HL-60/S4 (cell line): ENCODE results near the gene SLC66A2.
"Not testable (repeated sequence)": the region's sequence is repeated elsewhere in the genome, so short reads cannot be mapped to it uniquely, and the experiment has no call there.

Source experiments
- in situ Hi-C: fragments of 300-500 bp; cut with MboI; formaldehyde crosslinking; loops from 2 replicates; pipeline ENCODE4 v1.14.3; 2022; ENCODE audit warnings: low sequenced_read_pairs

SLC66A2 gene

DNA sequence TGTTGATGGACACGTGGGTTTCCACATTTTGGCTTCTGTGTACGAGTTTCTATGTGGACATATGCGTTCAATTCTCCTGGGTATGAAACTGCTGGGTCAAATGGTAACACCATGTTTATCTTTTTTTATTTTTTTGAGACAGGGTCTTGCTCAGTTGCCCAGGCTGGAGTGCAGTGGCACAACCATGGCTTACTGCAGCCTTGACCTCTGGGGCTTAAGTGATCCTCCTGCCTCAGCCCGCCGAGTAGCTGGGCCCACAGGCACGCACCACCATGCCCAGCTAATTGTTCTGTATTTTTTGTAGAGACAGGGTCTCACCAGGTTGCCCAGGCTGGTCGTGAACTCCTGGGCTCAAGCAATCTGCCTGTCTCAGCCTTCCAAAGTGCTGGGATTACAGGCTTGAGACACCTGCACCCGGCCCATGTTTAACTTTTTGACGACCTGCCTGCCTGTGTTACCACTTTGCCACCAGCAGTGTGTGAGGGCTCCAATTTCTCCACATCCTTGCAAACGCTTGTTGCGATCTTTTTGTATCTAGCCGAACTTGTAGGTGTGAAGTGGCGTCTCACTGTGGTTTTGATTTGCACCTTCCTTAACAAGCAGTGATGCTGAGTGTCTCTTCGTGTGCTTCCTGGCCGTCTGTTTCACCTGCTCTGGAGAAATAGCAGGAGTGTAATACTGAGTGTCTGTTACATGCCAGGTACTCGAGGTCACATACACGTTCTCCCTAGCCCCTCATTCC is 19.9 kb upstream of the SLC66A2 start:
- in situ Hi-C loops = no loop called here

DNA sequence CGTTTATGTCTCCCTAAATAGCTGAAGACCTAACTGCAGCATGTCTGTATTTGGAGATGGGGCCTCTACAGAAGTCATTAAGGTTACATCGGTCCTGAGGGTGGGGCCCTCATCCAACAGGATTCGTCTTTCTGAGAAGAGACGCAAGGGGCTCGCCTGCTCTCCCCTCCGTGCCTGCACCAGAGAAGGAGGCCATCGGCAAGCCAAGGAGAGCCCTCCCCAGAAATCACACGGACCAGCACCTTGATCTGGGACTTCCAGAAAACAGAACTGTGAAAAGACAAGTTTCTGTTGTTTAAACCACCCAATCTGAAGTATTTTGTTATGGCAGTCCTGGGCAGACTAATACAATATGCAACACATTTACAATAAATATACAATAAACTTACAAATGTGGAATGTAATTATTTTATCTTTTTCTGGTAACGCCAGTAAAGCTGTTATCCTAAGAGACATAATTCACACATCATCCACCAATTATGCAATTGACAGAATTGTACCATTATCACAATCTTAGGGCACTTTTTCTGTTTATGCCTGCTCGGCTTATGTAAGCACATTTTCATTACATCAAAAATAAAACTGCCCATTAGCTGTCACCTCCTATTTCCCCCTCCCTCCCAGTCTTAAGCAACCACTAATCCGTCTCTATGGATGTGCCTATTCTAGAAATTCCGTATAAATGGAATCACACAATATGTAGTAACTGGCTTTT is 19.1 kb upstream of the SLC66A2 start:
- in situ Hi-C loops = no loop called here

- in situ Hi-C loops = no loop called here
Observed at GRCh38 chr18:79965119-79965902, 13.9 kb upstream of the SLC66A2 start.

DNA sequence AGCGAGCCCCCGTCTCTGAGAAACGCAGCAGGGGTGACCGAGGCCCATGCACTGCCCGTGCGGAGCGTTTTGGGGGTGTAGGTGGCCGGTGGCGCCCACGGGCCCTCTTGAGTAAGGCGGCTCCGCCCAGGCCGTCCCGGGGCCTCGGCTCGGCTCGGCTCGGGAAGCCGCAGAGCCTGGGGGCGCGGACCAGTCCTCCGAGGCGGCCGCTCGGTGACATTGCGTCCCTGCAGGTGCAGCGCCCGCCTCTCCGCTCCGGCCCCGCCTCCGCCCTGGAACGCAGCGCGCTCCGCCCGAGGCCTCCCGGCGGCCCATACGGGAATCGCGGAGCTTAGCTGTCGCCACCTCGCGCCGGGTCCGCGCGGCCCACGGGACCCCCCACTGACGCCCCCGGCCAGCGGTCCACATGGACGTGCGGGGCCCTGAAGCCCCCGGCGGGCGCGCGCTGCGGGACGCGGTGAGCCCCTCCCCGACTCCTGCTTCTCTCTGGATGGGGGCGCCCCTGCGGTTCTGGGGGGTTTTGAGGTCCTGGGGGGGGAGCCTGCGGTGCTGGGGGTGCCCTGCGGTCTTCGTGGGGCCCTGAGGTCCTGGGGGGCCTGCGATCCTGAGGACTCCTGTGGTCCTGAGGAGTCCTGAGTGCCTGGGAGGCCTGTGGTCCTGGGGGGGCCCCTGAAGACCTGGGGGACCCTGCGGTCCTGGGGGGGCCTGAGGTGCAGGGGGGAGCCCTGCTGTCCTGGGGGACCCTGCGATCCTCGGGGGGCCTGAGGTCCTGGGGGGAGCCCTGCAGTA is 13.1 kb upstream of the SLC66A2 start, which contains the start of gene HSBP1L1:
Gene HSBP1L1 (plus strand): TSS at position 314 of the 789 bp plus-strand sequence. CDS start 93 bp downstream, at position 407.
- in situ Hi-C loops = no loop called here

- in situ Hi-C loops = no loop called here
Observed at GRCh38 chr18:79963658-79964329, 12.3 kb upstream of the SLC66A2 start.

DNA sequence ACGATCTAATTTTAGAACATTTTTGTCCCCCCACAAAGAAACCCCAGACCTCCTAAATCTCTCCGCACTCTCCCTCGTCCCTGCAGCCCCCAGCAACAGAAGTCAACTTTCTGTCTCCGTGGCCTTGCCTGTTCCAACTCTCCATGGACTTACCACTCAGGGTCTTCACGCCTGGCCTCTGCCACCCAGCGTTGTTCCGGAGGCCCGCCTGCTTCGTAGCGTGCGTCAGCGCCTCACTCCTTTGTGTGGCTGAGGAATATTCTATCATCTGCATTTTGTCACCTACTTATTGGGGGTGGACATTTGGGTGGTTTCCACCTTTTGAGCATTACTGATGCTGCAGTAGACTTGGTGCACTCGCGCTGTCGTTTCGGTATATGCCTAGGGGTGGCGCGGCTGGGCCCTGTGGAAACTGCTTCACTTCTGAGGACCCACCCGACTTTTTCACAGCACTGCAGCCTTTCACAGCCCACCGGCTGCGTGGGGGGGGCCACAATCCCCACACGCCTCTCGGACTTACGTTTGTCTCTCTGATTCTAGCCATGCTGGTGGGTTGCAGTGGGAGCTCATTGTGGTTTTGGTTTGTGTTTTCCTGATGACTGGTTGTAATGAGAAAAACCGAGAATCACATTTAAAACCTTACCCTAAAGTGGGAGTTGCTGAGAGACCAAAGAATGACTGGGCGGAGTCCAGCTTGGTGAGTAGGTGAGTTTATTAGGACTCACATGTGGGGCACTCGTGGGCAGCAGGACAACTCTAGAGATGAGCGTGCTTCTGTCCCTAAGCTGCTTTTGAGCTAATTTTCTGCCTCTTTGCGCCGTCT is 11.6 kb upstream of the SLC66A2 start:
- in situ Hi-C loops = no loop called here

GRCh38 chr18:79962311-79962710 is 10.9 kb upstream of the SLC66A2 start:
- in situ Hi-C loops = no loop called here

DNA sequence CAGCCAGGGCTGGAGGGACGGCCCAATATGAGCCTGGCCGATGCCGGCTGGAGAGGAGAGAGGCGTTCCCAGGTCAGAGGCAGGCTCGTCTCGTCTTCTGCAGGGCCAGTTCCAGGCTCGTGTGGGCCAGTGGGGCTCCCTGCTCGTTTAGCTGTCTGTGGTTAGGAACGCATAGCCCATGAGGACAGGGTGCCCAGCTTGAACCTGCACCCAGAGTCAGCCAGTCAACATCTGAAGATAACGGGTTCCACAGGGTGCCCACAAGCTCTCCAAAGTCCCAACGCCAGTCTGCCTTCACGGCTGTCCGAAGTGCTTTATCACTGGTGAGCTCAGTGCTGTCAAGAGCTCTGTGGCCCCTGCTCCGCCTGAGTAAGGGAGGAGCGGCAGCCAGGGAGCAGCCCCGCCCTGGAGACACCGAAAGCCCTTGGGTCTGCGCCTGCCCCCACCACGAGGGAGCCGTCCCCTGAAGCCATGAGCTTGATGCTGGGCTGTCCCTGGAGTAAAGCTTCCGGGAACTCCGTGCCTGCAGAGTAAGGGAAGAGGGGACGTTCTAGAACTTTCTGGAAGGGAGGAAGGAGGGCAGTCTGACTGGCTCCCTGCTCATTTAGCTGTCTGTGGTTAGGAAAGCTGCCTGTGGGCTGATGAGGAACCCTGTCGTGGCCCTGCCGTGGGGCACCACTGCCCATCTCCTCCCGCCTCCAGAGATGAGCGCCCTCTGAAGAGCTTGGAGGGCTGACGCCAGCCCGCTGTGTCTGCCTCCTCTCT is 10.3 kb upstream of the SLC66A2 start:
- in situ Hi-C loops = no loop called here

- in situ Hi-C loops = no loop called here
Observed at GRCh38 chr18:79960921-79961526, 9.6 kb upstream of the SLC66A2 start.

- in situ Hi-C loops = not testable (repeated sequence)
Observed at GRCh38 chr18:79960161-79960801, 8.8 kb upstream of the SLC66A2 start.

DNA sequence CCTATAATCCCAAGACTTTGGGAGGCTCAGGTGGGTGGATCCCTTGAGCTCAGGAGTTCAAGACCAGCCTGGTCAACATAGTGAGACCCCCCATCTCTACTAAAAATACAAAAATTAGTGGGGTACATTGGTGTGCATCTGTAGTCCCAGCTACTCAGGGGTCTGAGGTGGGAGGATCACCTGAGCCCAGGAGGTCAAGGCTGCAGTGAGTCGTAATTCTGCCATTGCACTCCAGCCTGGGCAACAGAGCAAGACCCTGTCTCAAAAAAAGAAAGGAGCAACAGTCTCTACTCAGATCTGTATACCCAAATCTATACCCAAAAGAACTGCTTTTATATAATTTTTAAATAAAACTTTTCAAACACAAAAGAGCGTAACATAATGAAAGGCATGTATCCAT is 7.5 kb upstream of the SLC66A2 start:
- in situ Hi-C loops = no loop called here

DNA sequence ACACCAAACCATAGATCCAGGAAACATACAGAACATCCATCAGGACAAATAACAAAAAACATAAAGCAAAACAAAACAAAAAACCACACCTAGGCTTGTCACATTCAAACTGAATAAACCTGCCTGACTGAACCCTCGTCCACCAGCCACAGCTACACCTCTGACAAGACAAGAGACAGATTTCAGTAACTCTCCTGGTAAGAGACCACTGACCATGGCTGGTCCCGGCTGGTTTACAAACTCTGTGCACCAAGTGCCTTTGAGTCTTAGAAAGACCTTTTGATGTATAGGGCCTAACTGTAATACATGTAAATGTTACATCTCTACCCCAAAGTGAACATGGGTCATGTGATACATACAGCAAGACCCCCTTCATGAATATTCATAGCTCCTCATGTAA is 4.8 kb upstream of the SLC66A2 start:
- in situ Hi-C loops = no loop called here

DNA sequence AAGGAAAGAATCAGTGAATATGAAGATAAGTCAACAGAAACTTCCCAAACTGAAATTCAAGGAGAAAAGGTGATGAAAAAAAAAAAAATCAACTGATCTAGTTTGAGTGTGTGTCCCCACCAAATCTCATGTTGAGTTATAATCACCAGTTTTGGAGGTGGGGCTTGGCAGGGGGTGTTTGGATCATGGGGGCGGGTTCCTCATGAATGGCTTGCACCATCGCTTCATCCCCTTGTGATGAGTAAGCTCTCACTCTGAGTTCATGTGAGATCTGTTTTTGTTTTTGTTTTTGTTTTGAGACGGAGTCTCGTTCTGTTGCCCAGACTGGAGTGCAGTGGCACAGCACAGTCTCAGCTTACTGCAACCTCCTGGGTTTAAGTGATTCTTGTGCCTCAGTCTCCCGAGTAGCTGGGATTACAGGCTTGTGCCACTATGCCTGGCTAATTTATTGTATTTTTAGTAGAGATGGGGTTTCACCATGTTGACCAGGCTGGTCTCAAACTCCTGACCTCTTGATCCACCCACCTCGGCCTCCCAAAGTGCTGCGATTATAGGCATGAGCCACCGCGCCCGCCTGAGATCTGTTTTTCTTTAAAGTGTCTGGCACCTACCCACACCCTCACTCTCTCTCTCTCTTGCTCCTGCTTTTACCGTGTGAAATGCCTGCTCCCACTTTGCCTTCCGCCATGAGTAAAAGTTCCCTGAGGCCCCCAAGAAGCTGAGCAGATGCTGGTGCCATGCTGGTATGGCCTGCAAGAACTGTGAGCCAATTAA is 4.0 kb upstream of the SLC66A2 start:
- in situ Hi-C loops = no loop called here

GRCh38 chr18:79954791-79955190 is 3.3 kb upstream of the SLC66A2 start:
- in situ Hi-C loops = no loop called here

DNA sequence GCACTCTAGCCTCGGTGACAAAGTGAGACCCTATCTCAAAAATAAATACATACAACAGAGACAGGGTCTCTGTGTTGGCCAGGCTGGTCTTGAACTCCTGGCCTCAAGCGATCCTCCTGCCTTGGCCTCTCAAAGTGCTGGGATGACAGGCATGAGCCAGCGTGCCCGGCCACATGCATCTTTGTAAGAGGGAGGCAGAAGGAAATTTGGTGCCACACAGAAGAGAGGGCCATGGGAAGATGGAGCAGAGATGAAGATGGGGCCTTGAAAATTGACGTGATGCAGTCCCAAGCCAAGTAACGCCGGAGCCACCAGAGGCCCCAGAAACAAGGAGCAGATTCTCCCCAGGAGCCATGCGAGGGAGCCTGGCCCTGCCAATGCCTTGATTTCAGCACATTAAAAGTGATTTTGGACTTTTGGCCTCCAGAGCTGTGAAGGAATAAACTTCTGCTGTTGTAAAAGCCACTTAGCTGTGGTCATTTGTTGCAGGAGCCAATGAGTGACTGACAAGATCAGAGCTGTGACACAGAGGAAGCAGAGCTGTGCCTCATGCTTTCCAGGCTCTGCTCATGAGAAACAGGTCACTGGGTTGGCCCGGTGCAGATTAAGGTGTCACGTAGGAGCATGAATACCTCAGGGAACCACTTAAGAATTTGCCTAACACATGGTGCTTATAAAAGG is 2.7 kb upstream of the SLC66A2 start:
- in situ Hi-C loops = no loop called here

DNA sequence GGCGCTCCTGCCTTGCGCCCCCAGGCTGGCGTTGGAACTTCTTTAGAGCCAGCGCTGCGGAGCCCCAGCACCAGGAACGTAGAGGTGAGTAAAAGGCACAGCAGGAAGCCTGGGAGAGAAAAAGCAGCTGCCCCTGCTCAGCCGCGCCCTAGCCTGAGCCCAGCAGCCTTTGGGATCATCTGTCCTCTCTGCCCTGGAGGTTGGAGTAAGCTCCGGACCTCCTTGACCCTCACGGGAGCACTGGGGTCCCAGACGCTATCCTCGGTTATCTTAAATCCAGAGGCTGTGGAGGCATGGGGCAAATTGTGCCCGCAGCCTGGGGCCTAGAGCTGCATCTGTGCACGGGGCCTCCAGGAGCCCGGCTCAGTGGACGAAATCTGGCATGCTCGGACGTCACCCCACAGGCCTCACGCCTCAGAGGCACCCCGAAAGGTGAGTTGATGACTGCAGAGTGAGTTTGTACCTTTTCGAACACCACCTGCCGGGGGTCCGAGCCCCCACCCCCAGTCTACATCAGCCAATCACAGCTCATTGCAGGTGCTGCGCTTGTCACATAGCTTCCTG is 1.6 kb upstream of the SLC66A2 start:
- in situ Hi-C loops = no loop called here
